Hindlimb muscle (tissue), 1 donor: ENCODE measurements around the gene RANBP17. TPM values are rescaled to one million over a fixed set of nuclear protein-coding genes. Genes with fewer than 3 reads are reported as not detected.
"Not testable (repeated sequence)": the region's sequence is repeated elsewhere in the genome, so short reads cannot be mapped to it uniquely, and the experiment has no call there.

Experiments
- DNase-seq: peaks from one replicate; pipeline ENCODE4 v3.0.0-alpha.2; 2013
- polyA plus RNA-seq: library from polyadenylated mRNA; unstranded; fragments of 120-200 nt; gene quantifications from one replicate; pipeline ENCODE4 v1.2.1, GENCODE V29; 2013; ENCODE audit not compliant: insufficient read length

RANBP17 gene
- polyA plus RNA-seq, 1 donor, result 8.2 TPM

- DNase-seq, result not testable (repeated sequence)
Measured at GRCh38 chr5:170870390-170870789, 8.6 kb downstream of the RANBP17 start.

GRCh38 chr5:170874017-170874416, 12.2 kb downstream of the RANBP17 start:
- DNase-seq, result no peak

- no peak for DNase-seq
Measured at GRCh38 chr5:170875811-170876210, 14.0 kb downstream of the RANBP17 start.

- no peak for DNase-seq
Measured at GRCh38 chr5:170880084-170880483, 18.3 kb downstream of the RANBP17 start.

GRCh38 chr5:170882345-170882744, 20.5 kb downstream of the RANBP17 start:
- DNase-seq, result no peak

GRCh38 chr5:170885256-170885655, 23.4 kb downstream of the RANBP17 start:
- no peak for DNase-seq

- no peak for DNase-seq
Measured at GRCh38 chr5:170885809-170886208, 24.0 kb downstream of the RANBP17 start.

- DNase-seq, result no peak
Measured at GRCh38 chr5:170886210-170886894, 24.5 kb downstream of the RANBP17 start.

GRCh38 chr5:170892196-170892595, 30.4 kb downstream of the RANBP17 start:
- DNase-seq, result no peak

- DNase-seq, result no peak
Measured at GRCh38 chr5:170894665-170895064, 32.8 kb downstream of the RANBP17 start.

- DNase-seq, result no peak
Measured at GRCh38 chr5:170896779-170897178, 35.0 kb downstream of the RANBP17 start.

- DNase-seq, result no peak
Measured at GRCh38 chr5:170903075-170903474, 41.3 kb downstream of the RANBP17 start.

GRCh38 chr5:170907758-170908157, 45.9 kb downstream of the RANBP17 start:
- no peak for DNase-seq

- no peak for DNase-seq
Measured at GRCh38 chr5:170913573-170913972, 51.8 kb downstream of the RANBP17 start.

- DNase-seq, result no peak
Measured at GRCh38 chr5:170917113-170917512, 55.3 kb downstream of the RANBP17 start.

GRCh38 chr5:170920196-170920595, 58.4 kb downstream of the RANBP17 start:
- no peak for DNase-seq

GRCh38 chr5:170922331-170922730, 60.5 kb downstream of the RANBP17 start:
- DNase-seq, result not testable (repeated sequence)

GRCh38 chr5:170923910-170924620, 62.2 kb downstream of the RANBP17 start:
- DNase-seq, result no peak

- DNase-seq, result not testable (repeated sequence)
Measured at GRCh38 chr5:170935534-170936218, 73.9 kb downstream of the RANBP17 start.

- DNase-seq, result no peak
Measured at GRCh38 chr5:170937072-170937471, 75.3 kb downstream of the RANBP17 start.

- no peak for DNase-seq
Measured at GRCh38 chr5:170937914-170938313, 76.1 kb downstream of the RANBP17 start.

- DNase-seq, result no peak
Measured at GRCh38 chr5:170939178-170939577, 77.4 kb downstream of the RANBP17 start.

- DNase-seq, result no peak
Measured at GRCh38 chr5:170941788-170942187, 80.0 kb downstream of the RANBP17 start.

- no peak for DNase-seq
Measured at GRCh38 chr5:170945275-170945674, 83.5 kb downstream of the RANBP17 start.
